ENCODE results near the gene DLX2. TPM values are rescaled to one million over a fixed set of nuclear protein-coding genes. Genes with fewer than 3 reads are reported as not detected.

DLX2 gene
- total and polyA plus RNA-seq, 10 of the 15 experiments (the other 5 are each of a cell fraction or from before 2014, with no cell fraction given): 0.03 TPM; not detected in 9

DNA sequence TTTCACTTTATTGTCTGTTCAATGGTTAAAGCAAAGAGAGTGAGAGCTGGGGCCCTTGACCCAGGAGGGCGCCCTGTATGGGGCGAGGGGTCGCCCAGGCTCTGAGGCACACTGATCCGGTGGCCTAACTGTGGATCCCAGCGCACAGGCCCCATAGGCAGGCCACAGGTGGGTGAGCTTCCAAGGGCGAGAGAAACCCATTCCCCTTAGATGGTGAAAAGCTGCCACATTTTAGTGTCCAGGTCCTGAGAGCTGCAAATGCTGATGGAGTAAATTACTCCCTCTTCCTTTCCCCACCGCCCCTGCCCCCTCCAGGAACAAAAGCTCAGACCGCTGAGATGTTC is 5.9 kb upstream of the DLX2 start:
- no peaks in the 10 kb centered on the region for H4K20me1 ChIP-seq (ENCODE audit: control insufficient read depth, insufficient read depth)
- no peak overlapping the region for H3K27ac ChIP-seq (ENCODE audit: control insufficient read depth, insufficient read depth)
- ChIA-PET SMC1A (ENCODE audit: uncharacterized antibody, unreplicated experiment) (interaction anchor here (0.7 to 1.7 kb wide), 2 partner anchors 405 to 520 kb away, joined by 3 to 4 read pairs; no protein-coding TSS in a partner anchor), RAD21 (ENCODE audit: unreplicated experiment) (no interaction called here), POLR2A (no interaction called here), CTCF (interaction anchor here (9.9 kb wide), 1 partner anchor 405 kb away, joined by 212 read pairs; no protein-coding TSS in a partner anchor)
- intact Hi-C loops (cut with micrococcal nuclease; ENCODE audit: unreplicated experiment): loop anchor here (10.0 kb wide), 1 partner anchor 154 kb away; no protein-coding TSS in a partner anchor
- TF ChIP-seq, protein P1, sequence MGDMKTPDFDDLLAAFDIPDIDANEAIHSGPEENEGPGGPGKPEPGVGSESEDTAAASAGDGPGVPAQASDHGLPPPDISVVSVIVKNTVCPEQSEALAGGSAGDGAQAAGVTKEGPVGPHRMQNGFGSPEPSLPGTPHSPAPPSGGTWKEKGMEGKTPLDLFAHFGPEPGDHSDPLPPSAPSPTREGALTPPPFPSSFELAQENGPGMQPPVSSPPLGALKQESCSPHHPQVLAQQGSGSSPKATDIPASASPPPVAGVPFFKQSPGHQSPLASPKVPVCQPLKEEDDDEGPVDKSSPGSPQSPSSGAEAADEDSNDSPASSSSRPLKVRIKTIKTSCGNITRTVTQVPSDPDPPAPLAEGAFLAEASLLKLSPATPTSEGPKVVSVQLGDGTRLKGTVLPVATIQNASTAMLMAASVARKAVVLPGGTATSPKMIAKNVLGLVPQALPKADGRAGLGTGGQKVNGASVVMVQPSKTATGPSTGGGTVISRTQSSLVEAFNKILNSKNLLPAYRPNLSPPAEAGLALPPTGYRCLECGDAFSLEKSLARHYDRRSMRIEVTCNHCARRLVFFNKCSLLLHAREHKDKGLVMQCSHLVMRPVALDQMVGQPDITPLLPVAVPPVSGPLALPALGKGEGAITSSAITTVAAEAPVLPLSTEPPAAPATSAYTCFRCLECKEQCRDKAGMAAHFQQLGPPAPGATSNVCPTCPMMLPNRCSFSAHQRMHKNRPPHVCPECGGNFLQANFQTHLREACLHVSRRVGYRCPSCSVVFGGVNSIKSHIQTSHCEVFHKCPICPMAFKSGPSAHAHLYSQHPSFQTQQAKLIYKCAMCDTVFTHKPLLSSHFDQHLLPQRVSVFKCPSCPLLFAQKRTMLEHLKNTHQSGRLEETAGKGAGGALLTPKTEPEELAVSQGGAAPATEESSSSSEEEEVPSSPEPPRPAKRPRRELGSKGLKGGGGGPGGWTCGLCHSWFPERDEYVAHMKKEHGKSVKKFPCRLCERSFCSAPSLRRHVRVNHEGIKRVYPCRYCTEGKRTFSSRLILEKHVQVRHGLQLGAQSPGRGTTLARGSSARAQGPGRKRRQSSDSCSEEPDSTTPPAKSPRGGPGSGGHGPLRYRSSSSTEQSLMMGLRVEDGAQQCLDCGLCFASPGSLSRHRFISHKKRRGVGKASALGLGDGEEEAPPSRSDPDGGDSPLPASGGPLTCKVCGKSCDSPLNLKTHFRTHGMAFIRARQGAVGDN (IDR thresholded peaks at IDR 0.05): no peak
- TF ChIP-seq GATAD2B (conservative IDR thresholded peaks at IDR 0.05; ENCODE audit: low read depth): no peak
- no peak for TF ChIP-seq CREB1 (IDR thresholded peaks at IDR 0.05; ENCODE audit: low read depth)
- TF ChIP-seq, protein P2, sequence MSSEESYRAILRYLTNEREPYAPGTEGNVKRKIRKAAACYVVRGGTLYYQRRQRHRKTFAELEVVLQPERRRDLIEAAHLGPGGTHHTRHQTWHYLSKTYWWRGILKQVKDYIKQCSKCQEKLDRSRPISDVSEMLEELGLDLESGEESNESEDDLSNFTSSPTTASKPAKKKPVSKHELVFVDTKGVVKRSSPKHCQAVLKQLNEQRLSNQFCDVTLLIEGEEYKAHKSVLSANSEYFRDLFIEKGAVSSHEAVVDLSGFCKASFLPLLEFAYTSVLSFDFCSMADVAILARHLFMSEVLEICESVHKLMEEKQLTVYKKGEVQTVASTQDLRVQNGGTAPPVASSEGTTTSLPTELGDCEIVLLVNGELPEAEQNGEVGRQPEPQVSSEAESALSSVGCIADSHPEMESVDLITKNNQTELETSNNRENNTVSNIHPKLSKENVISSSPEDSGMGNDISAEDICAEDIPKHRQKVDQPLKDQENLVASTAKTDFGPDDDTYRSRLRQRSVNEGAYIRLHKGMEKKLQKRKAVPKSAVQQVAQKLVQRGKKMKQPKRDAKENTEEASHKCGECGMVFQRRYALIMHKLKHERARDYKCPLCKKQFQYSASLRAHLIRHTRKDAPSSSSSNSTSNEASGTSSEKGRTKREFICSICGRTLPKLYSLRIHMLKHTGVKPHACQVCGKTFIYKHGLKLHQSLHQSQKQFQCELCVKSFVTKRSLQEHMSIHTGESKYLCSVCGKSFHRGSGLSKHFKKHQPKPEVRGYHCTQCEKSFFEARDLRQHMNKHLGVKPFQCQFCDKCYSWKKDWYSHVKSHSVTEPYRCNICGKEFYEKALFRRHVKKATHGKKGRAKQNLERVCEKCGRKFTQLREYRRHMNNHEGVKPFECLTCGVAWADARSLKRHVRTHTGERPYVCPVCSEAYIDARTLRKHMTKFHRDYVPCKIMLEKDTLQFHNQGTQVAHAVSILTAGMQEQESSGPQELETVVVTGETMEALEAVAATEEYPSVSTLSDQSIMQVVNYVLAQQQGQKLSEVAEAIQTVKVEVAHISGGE (CRISPR knock-in tag; IDR thresholded peaks at IDR 0.05): no peak
- no peak for TF ChIP-seq KLF5 (IDR thresholded peaks at IDR 0.05; ENCODE audit: partially characterized antibody)
- no peak for TF ChIP-seq NFXL1 (IDR thresholded peaks at IDR 0.05; ENCODE audit: borderline replicate concordance)
- DNase-seq (ENCODE audit: low read depth, low spot score): no peak
- H3K36me3 ChIP-seq (ENCODE audit: control insufficient read depth in 2 of 2, insufficient read depth in 2 of 2, low read length in 1 of 2): no peaks in the 10 kb centered on the region
- H3K4me3 ChIP-seq: no peak overlapping the region
- no TSS peak for BruUV-seq (replicated peaks)
- H3K9me3 ChIP-seq (replicated peaks; ENCODE audit: control insufficient read depth, insufficient read depth, low read length): no peaks in the 10 kb centered on the region
- H3K9ac ChIP-seq (ENCODE audit: control insufficient read depth, insufficient read depth, low read length): no peak overlapping the region
- in situ Hi-C loops (cut with MboI): loop anchor here (5.0 to 25.0 kb wide), 4 partner anchors 296 to 1134 kb away; no protein-coding TSS in a partner anchor
- H3K79me2 ChIP-seq (ENCODE audit: control insufficient read depth, insufficient read depth, low read length): no peaks in the 10 kb centered on the region
- 48% methylated on average over 8 of the region's 8 CpGs for WGBS (ENCODE audit: insufficient coverage, insufficient replicate concordance, low lambda C conversion rate, missing lambda C conversion rate)
- peaks cover 7 to 13% of the 10 kb centered on the region in 2 experiments; a peak in 3 of 4 replicates for H3K27me3 ChIP-seq (replicated peaks in 1 of 2; ENCODE audit: control insufficient read depth in 2 of 2, insufficient read depth in 2 of 2, low read length in 1 of 2)
- FAIRE-seq: no peak
- no peak overlapping the region for H3K4me2 ChIP-seq (ENCODE audit: control insufficient read depth, insufficient read depth)
- H2AFZ ChIP-seq (ENCODE audit: control insufficient read depth, low read depth, low read length): no peak overlapping the region
- H3K4me1 ChIP-seq (ENCODE audit: control insufficient read depth, insufficient read depth, low read length): peaks cover 3% of the 10 kb centered on the region; the same call in 1 of the 2 replicates
- ATAC-seq: no peak
